A673 (cell line): ENCODE measurements around the gene MRC1. TPM values are rescaled to one million over a fixed set of nuclear protein-coding genes. Genes with fewer than 3 reads are reported as not detected.

ENCODE experiments used
- BruUV-seq: library from RNA; stranded (reverse); fragments of 400-500 nt; replicated peaks from 2 replicates; lab custom pipeline; 2021; lab: Mats Ljungman, UMichigan
- CTCF ChIA-PET: fragments of 300-600 bp; sonication (Branson Sonifier 250); formaldehyde crosslinking; loops from one replicate; lab custom pipeline; 2022; ENCODE audit warnings: antibody characterized with exemption; lab: Charles Lee
- POLR2A ChIA-PET: fragments of 300-600 bp; sonication (Branson Sonifier 250); formaldehyde crosslinking; loops from one replicate; lab custom pipeline; 2022; ENCODE audit warnings: antibody characterized with exemption; ENCODE audit not compliant: low non-redundant PET; lab: Charles Lee
- DNase-seq: peaks from one replicate; pipeline ENCODE4 v3.0.0-alpha.2; 2015; ENCODE audit warnings: low spot score
- H3K27ac ChIP-seq: fragments of 200-600 bp; sonication (generic); 2 replicates; pipeline ENCODE4 v1.5.1; 2016; ENCODE audit warnings: mixed run types, low read depth, mild to moderate bottlenecking, mixed read lengths, antibody characterized with exemption, low read length; ENCODE audit not compliant: poor library complexity, severe bottlenecking
- H3K27me3 ChIP-seq: fragments of 200-600 bp; sonication (generic); replicated peaks from 2 replicates; pipeline ENCODE4 v1.6.1; 2017; ENCODE audit warnings: mixed run types, low read depth, mild to moderate bottlenecking, mixed read lengths, antibody characterized with exemption, low read length; ENCODE audit not compliant: insufficient read depth, poor library complexity
- H3K36me3 ChIP-seq: fragments of 200-600 bp; sonication (generic); 2 replicates; pipeline ENCODE4 v1.6.1; 2016; ENCODE audit warnings: mixed run types, mild to moderate bottlenecking, mixed read lengths, antibody characterized with exemption, low read length; ENCODE audit not compliant: insufficient read depth, poor library complexity, severe bottlenecking
- H3K4me1 ChIP-seq: fragments of 200-600 bp; sonication (generic); 2 replicates; pipeline ENCODE4 v1.6.1; 2017; ENCODE audit warnings: mixed run types, mild to moderate bottlenecking, mixed read lengths, antibody characterized with exemption, low read length; ENCODE audit not compliant: insufficient read depth, poor library complexity, severe bottlenecking
- H3K4me3 ChIP-seq: fragments of 200-600 bp; sonication (generic); 2 replicates; pipeline ENCODE4 v1.5.1; 2016; ENCODE audit warnings: low read depth, mixed run types, mild to moderate bottlenecking, mixed read lengths, low read length; ENCODE audit not compliant: poor library complexity, severe bottlenecking
- H3K9me3 ChIP-seq: fragments of 200-600 bp; sonication (generic); 2 replicates; pipeline ENCODE4 v1.6.1; 2016; ENCODE audit warnings: mixed run types, low read depth, mild to moderate bottlenecking, mixed read lengths, antibody characterized with exemption, low read length; ENCODE audit not compliant: poor library complexity, severe bottlenecking
- CTCF ChIP-seq: fragments of 300-800, 200-600 bp; sonication (generic); conservative IDR thresholded peaks from 2 replicates; pipeline ENCODE4 v1.5.1; 2017; ENCODE audit warnings: low read depth, mild to moderate bottlenecking, antibody characterized with exemption, low read length, moderate library complexity, mixed read lengths
- EZH2 ChIP-seq: fragments of 200-600 bp; sonication (generic); IDR thresholded peaks from 2 replicates; pipeline ENCODE4 v1.6.1; 2017; ENCODE audit warnings: borderline replicate concordance, low read depth, mild to moderate bottlenecking, mixed read lengths, antibody characterized with exemption, low read length; ENCODE audit not compliant: poor library complexity, severe bottlenecking
- intact Hi-C: fragments of 100-400 bp; cut with micrococcal nuclease; formaldehyde crosslinking; loops from one replicate; pipeline ENCODE4 v1.10.0; 2022; ENCODE audit not compliant: unreplicated experiment
- total RNA-seq: library from RNA; stranded (reverse); gene quantifications from 2 replicates; pipeline ENCODE4 v1.2.3, GENCODE V29; 2021

The MRC1 gene
- total RNA-seq, 1 experiment from 2014 or later, result 0.15 TPM

GRCh38 chr10:17819836-17820235 is 10.7 kb downstream of the MRC1 start:
- H3K4me1 ChIP-seq, result no peaks in the 10 kb centered on the region
- ChIA-PET CTCF (no interaction called here), POLR2A (no interaction called here)
- DNase-seq, result no peak
- intact Hi-C loops, result no loop called here
- H3K9me3 ChIP-seq, result no peaks in the 10 kb centered on the region
- no peak overlapping the region for H3K27ac ChIP-seq
- H3K4me3 ChIP-seq, result no peak overlapping the region
- no TSS peak for BruUV-seq
- no peak for TF ChIP-seq CTCF
- TF ChIP-seq EZH2, result no peak
- no peaks in the 10 kb centered on the region for H3K27me3 ChIP-seq
- no peaks in the 10 kb centered on the region for H3K36me3 ChIP-seq

GRCh38 chr10:17820943-17821342 is 11.8 kb downstream of the MRC1 start:
- POLR2A ChIA-PET, result no interaction called here
- TF ChIP-seq EZH2, result no peak
- no peak for TF ChIP-seq CTCF

GRCh38 chr10:17821893-17822292 is 12.7 kb downstream of the MRC1 start:
- H3K27ac ChIP-seq, result no peak overlapping the region
- no peaks in the 10 kb centered on the region for H3K36me3 ChIP-seq
- no TSS peak for BruUV-seq
- H3K9me3 ChIP-seq, result no peaks in the 10 kb centered on the region
- H3K27me3 ChIP-seq, result no peaks in the 10 kb centered on the region
- H3K4me3 ChIP-seq, result no peak overlapping the region
- intact Hi-C loops, result no loop called here
- ChIA-PET POLR2A (no interaction called here), CTCF (no interaction called here)
- no peak for DNase-seq
- H3K4me1 ChIP-seq, result no peaks in the 10 kb centered on the region
- no peak for TF ChIP-seq EZH2
- TF ChIP-seq CTCF, result no peak

More at GRCh38 chr10:17820943-17821342, 11.8 kb downstream of the MRC1 start:
- Histone ChIP-seq H3K36me3 (no peaks in the 10 kb centered on the region), H3K4me3 (no peak overlapping the region), H3K4me1 (no peaks in the 10 kb centered on the region), H3K27ac (no peak overlapping the region), H3K9me3 (no peaks in the 10 kb centered on the region), H3K27me3 (no peaks in the 10 kb centered on the region)
- intact Hi-C loops, result no loop called here
- CTCF ChIA-PET, result no interaction called here
- DNase-seq, result no peak
- BruUV-seq, result no TSS peak
